GM23338 (cell line): Measurements from ENCODE around the gene SLC5A12. TPM values are rescaled to one million over a fixed set of nuclear protein-coding genes. Genes with fewer than 3 reads are reported as not detected.

Experiments
- ATAC-seq: fragments of 200-7000 bp; cut with Tn5 transposase; 3 replicates; pipeline ENCODE4 v1.9.1; 2020
- DNase-seq: peaks from one replicate; pipeline ENCODE4 v3.0.0-alpha.2; 2015; ENCODE audit warnings: low spot score
- H2AFZ ChIP-seq: fragments of 200-600 bp; sonication (generic); 2 replicates; pipeline ENCODE4 v1.8.0; 2016; ENCODE audit warnings: antibody characterized with exemption, mild to moderate bottlenecking, moderate library complexity
- H3F3A ChIP-seq: fragments of 200-600 bp; sonication (generic); replicated peaks from 2 replicates; pipeline ENCODE4 v1.8.0; 2017; ENCODE audit warnings: antibody characterized with exemption, mixed run types, low read depth
- H3K27ac ChIP-seq: fragments of 200-600 bp; sonication (generic); 2 replicates; pipeline ENCODE4 v1.6.1; 2016; ENCODE audit warnings: low read depth
- H3K27me3 ChIP-seq: fragments of 200-600 bp; sonication (generic); 2 replicates; pipeline ENCODE4 v1.8.0; 2016; ENCODE audit warnings: mild to moderate bottlenecking, mixed run types, moderate library complexity; ENCODE audit not compliant: insufficient read depth
- H3K36me3 ChIP-seq: fragments of 200-600 bp; sonication (generic); 2 replicates; pipeline ENCODE4 v1.8.0; 2016; ENCODE audit warnings: mild to moderate bottlenecking; ENCODE audit not compliant: insufficient read depth
- H3K4me1 ChIP-seq: fragments of 200-600 bp; sonication (generic); 2 replicates; pipeline ENCODE4 v1.8.0; 2016; ENCODE audit warnings: mild to moderate bottlenecking, moderate library complexity; ENCODE audit not compliant: insufficient read depth
- H3K4me2 ChIP-seq: fragments of 200-600 bp; sonication (generic); 2 replicates; pipeline ENCODE4 v1.7.1; 2017; ENCODE audit warnings: mixed run types
- H3K4me3 ChIP-seq: fragments of 200-600 bp; sonication (generic); 2 replicates; pipeline ENCODE4 v1.6.1; 2016; ENCODE audit warnings: mixed run types
- H3K79me2 ChIP-seq: fragments of 200-600 bp; sonication (generic); replicated peaks from 2 replicates; pipeline ENCODE4 v1.8.0; 2017; ENCODE audit warnings: mild to moderate bottlenecking; ENCODE audit not compliant: insufficient read depth
- H3K9me2 ChIP-seq: fragments of 200-600 bp; sonication (generic); 2 replicates; pipeline ENCODE4 v1.8.0; 2017; ENCODE audit not compliant: insufficient read depth
- H4K20me1 ChIP-seq: fragments of 200-600 bp; sonication (generic); replicated peaks from 2 replicates; pipeline ENCODE4 v1.8.0; 2017; ENCODE audit warnings: mild to moderate bottlenecking; ENCODE audit not compliant: insufficient read depth
- H3K27ac Mint-ChIP-seq: 2 replicates; pipeline ENCODE4 v1.8.0; 2020; ENCODE audit warnings: inconsistent platforms, mild to moderate bottlenecking, moderate library complexity, mixed read lengths
- H3K27me3 Mint-ChIP-seq: 3 replicates; pipeline ENCODE4 v1.8.0; 2022; ENCODE audit warnings: low read depth, mild to moderate bottlenecking, moderate library complexity, mixed read lengths, inconsistent platforms; ENCODE audit not compliant: insufficient read depth, poor library complexity
- H3K36me3 Mint-ChIP-seq: 3 replicates; pipeline ENCODE4 v1.8.0; 2021; ENCODE audit warnings: low read depth, mild to moderate bottlenecking, inconsistent platforms, moderate library complexity, mixed read lengths
- H3K4me1 Mint-ChIP-seq: 3 replicates; pipeline ENCODE4 v1.8.0; 2020; ENCODE audit warnings: mild to moderate bottlenecking, inconsistent platforms, mixed read lengths
- H3K4me3 Mint-ChIP-seq: 3 replicates; pipeline ENCODE4 v1.8.0; 2021; ENCODE audit warnings: moderate library complexity, mild to moderate bottlenecking, inconsistent platforms, mixed read lengths
- H3K9me3 Mint-ChIP-seq: 3 replicates; pipeline ENCODE4 v1.8.0; 2020; ENCODE audit warnings: moderate library complexity, mild to moderate bottlenecking, inconsistent platforms, mixed read lengths
- ETS1 ChIP-seq: IDR thresholded peaks from 2 replicates; pipeline ENCODE4 v1.6.1; 2016; ENCODE audit warnings: antibody characterized with exemption
- EZH2 ChIP-seq: fragments of 200-600 bp; sonication (generic); IDR thresholded peaks from one replicate; pipeline ENCODE4 v1.8.0; 2017; ENCODE audit warnings: antibody characterized with exemption, mild to moderate bottlenecking, low read depth; ENCODE audit not compliant: unreplicated experiment
- EZH2phosphoT487 ChIP-seq: fragments of 200-600 bp; sonication (generic); IDR thresholded peaks from one replicate; pipeline ENCODE4 v1.8.1; 2018; ENCODE audit warnings: antibody characterized with exemption; ENCODE audit not compliant: unreplicated experiment
- JUNB ChIP-seq: IDR thresholded peaks from one replicate; pipeline ENCODE4 v1.6.1; 2016; ENCODE audit warnings: antibody characterized with exemption; ENCODE audit not compliant: unreplicated experiment
- NANOG ChIP-seq: IDR thresholded peaks from 2 replicates; pipeline ENCODE4 v1.6.1; 2016; ENCODE audit warnings: antibody characterized with exemption, borderline replicate concordance
- STAT1 ChIP-seq: IDR thresholded peaks from one replicate; pipeline ENCODE4 v1.6.1; 2016; ENCODE audit warnings: antibody characterized with exemption; ENCODE audit not compliant: unreplicated experiment
- ZNF462 ChIP-seq: fragments of 250-450 bp; sonication (Bioruptor Pico); IDR thresholded peaks from 2 replicates; pipeline ENCODE4 v1.5.0; 2020; ENCODE audit warnings: mild to moderate bottlenecking, moderate library complexity
- polyA plus RNA-seq: library from polyadenylated mRNA; unstranded; fragments of >200 nt; fragmentation: Nextera tagmentation; extraction: Ambion mirVana; gene quantifications from 2 replicates; pipeline ENCODE4 v1.2.1, GENCODE V29; 2016
- total RNA-seq: library from RNA; depleted of rRNA; stranded (reverse); fragments of >200 nt; shearing (Covaris generic); gene quantifications from 2 replicates; pipeline ENCODE4 v1.2.3, GENCODE V29; 2014
- TF ChIP-seq, protein P1 (sequence below): IDR thresholded peaks from one replicate; pipeline ENCODE4 v1.6.1; 2018; ENCODE audit warnings: antibody characterized with exemption; ENCODE audit not compliant: unreplicated experiment
- TF ChIP-seq, protein P2 (sequence below), 2 experiments: fragments of 200-600 bp in 1 of 2; sonication (generic) in 1 of 2; conservative IDR thresholded peaks; 2 replicates each; pipeline versions ENCODE4 v1.5.1 to v1.6.1; 2016 to 2017; ENCODE audit warnings: antibody characterized with exemption in 2 of 2, low read depth in 2 of 2, mild to moderate bottlenecking in 2 of 2, moderate library complexity in 1 of 2

Gene SLC5A12
- total and polyA plus RNA-seq, 2 experiments from 2014 or later: 0.60 to 1.4 TPM

DNA sequence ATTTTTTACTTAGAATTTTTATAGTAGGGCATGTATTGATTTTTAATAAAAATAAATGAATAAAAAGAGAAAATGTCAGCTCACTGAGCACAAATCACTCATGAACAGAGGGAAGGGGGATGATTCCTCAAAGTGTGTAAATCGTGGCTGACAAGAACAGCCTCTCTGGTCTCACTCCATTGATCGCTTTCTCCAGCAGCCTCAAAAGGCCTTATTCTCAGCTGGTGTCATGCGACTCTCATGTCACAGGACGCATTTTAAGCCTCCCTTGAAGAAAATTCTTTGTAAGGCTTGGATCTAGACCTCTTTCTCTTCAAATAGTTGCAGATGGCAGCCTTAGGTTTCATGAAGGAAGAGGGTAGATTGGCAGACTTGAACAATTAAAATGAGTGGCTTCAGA, 33.9 kb upstream of the SLC5A12 start (continued):
- TF ChIP-seq ZNF462 (CRISPR knock-in tag) (no peak), NANOG (no peak)
- TF ChIP-seq, protein P1, sequence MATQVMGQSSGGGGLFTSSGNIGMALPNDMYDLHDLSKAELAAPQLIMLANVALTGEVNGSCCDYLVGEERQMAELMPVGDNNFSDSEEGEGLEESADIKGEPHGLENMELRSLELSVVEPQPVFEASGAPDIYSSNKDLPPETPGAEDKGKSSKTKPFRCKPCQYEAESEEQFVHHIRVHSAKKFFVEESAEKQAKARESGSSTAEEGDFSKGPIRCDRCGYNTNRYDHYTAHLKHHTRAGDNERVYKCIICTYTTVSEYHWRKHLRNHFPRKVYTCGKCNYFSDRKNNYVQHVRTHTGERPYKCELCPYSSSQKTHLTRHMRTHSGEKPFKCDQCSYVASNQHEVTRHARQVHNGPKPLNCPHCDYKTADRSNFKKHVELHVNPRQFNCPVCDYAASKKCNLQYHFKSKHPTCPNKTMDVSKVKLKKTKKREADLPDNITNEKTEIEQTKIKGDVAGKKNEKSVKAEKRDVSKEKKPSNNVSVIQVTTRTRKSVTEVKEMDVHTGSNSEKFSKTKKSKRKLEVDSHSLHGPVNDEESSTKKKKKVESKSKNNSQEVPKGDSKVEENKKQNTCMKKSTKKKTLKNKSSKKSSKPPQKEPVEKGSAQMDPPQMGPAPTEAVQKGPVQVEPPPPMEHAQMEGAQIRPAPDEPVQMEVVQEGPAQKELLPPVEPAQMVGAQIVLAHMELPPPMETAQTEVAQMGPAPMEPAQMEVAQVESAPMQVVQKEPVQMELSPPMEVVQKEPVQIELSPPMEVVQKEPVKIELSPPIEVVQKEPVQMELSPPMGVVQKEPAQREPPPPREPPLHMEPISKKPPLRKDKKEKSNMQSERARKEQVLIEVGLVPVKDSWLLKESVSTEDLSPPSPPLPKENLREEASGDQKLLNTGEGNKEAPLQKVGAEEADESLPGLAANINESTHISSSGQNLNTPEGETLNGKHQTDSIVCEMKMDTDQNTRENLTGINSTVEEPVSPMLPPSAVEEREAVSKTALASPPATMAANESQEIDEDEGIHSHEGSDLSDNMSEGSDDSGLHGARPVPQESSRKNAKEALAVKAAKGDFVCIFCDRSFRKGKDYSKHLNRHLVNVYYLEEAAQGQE: no peak

DNA sequence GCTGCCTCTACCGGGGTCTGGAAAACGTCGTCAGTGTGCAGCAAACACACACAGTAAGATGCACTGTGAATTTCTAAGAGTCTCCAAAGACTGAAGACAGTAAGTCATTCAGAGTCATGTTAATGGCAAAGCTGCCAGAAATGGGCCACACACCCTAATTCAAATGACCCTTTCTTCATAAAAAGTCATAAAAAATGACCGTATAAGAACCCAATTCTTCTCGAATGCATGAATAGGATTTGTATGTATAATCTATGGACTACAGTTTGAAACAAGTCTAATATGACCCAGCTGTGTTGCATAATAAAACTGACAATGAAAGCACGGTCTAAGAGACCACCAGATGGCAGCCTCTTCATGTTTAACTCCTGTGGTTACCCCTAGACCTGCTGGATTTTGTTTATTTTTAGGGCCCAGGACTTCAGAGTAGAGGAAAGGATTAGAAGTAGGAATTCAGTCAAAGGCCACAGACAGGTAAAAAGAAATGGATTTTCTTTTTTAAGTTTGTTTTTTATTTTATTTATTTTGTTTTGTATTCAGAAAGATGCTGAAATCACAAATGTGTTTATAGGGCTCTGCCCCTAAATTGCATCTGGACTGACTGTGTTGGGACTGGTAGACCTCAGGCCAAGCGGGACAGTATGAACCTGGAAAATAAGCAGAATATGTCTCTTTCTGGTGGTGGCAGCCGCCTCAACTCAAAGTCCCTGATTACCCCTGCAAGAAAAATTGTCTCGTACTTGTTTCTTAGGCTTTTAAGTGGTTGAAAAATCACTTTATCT, 32.1 kb upstream of the SLC5A12 start:
- H3K9me3 Mint-ChIP-seq: no peaks in the 10 kb centered on the region
- ATAC-seq: peak; percentile 92
- no peak overlapping the region for H3K27ac ChIP-seq
- TF ChIP-seq ETS1 (no peak), STAT1 (no peak), EZH2 (no peak), JUNB (no peak), EZH2phosphoT487 (no peak)
- TF ChIP-seq, protein P2, sequence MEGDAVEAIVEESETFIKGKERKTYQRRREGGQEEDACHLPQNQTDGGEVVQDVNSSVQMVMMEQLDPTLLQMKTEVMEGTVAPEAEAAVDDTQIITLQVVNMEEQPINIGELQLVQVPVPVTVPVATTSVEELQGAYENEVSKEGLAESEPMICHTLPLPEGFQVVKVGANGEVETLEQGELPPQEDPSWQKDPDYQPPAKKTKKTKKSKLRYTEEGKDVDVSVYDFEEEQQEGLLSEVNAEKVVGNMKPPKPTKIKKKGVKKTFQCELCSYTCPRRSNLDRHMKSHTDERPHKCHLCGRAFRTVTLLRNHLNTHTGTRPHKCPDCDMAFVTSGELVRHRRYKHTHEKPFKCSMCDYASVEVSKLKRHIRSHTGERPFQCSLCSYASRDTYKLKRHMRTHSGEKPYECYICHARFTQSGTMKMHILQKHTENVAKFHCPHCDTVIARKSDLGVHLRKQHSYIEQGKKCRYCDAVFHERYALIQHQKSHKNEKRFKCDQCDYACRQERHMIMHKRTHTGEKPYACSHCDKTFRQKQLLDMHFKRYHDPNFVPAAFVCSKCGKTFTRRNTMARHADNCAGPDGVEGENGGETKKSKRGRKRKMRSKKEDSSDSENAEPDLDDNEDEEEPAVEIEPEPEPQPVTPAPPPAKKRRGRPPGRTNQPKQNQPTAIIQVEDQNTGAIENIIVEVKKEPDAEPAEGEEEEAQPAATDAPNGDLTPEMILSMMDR (conservative IDR thresholded peaks at IDR 0.05; ENCODE audit: low read depth in 2 of 2): peak; percentile 83 to 91

More for the DNA sequence above, 32.1 kb upstream of the SLC5A12 start:
- Mint-ChIP-seq H3K4me1 (no peaks in the 10 kb centered on the region), H3K36me3 (no peaks in the 10 kb centered on the region), H3K27me3 (no peaks in the 10 kb centered on the region), H3K27ac (no peak overlapping the region), H3K4me3 (no peak overlapping the region)
- Histone ChIP-seq H3K4me1 (no peaks in the 10 kb centered on the region), H4K20me1 (no peaks in the 10 kb centered on the region), H3K36me3 (no peaks in the 10 kb centered on the region), H2AFZ (no peak overlapping the region), H3K27me3 (no peaks in the 10 kb centered on the region), H3K4me2 (no peak overlapping the region), H3K79me2 (no peaks in the 10 kb centered on the region), H3K4me3 (no peak overlapping the region), H3K9me2 (no peaks in the 10 kb centered on the region), H3F3A (no peaks in the 10 kb centered on the region)
- DNase-seq: peak; percentile 84
